K562 (cell line): ENCODE results near the gene PHF1. TPM values are rescaled to one million over a fixed set of nuclear protein-coding genes. Genes with fewer than 3 reads are reported as not detected.

ENCODE experiments used
- ARID1B ChIP-seq: fragments of 450-650 bp; IDR thresholded peaks from 2 replicates; pipeline ENCODE4 v1.6.1; 2016; ENCODE audit warnings: antibody characterized with exemption, mild to moderate bottlenecking, inconsistent platforms
- EGR1 ChIP-seq: fragments of 450-650 bp; conservative IDR thresholded peaks from 2 replicates; pipeline ENCODE4 v1.6.1; 2017; ENCODE audit warnings: mild to moderate bottlenecking
- FOXP1 ChIP-seq: sonication (generic); formaldehyde crosslinking; IDR thresholded peaks from 2 replicates; pipeline ENCODE4 v1.8.0; 2022; ENCODE audit warnings: mild to moderate bottlenecking, missing genetic modification reagents
- FOXP4 ChIP-seq: sonication (generic); formaldehyde crosslinking; IDR thresholded peaks from 2 replicates; pipeline ENCODE4 v1.8.0; 2022; ENCODE audit warnings: mild to moderate bottlenecking, missing genetic modification reagents, borderline replicate concordance
- GABPA ChIP-seq: fragments of 200-800 bp; sonication (Bioruptor generic); conservative IDR thresholded peaks from 2 replicates; pipeline ENCODE4 v1.6.1; 2016; ENCODE audit warnings: low read depth, missing genetic modification characterization, missing compliant biosample characterization
- PTTG1 ChIP-seq: fragments of 450-650 bp; IDR thresholded peaks from 2 replicates; pipeline ENCODE4 v1.6.1; 2016; ENCODE audit warnings: low read depth, mild to moderate bottlenecking, missing genetic modification characterization, missing compliant biosample characterization
- RFX1 ChIP-seq: fragments of 450-650 bp; IDR thresholded peaks from 2 replicates; pipeline ENCODE4 v1.6.1; 2016; ENCODE audit warnings: mild to moderate bottlenecking, moderate library complexity
- TEAD2 ChIP-seq: fragments of 450-650 bp; IDR thresholded peaks from 2 replicates; pipeline ENCODE4 v1.6.1; 2016; ENCODE audit warnings: missing genetic modification characterization, control low read depth, missing compliant biosample characterization
- ZBTB17 ChIP-seq: fragments of 450-650 bp; formaldehyde crosslinking; IDR thresholded peaks from 2 replicates; pipeline ENCODE4 v1.4.0; 2020; ENCODE audit warnings: mild to moderate bottlenecking
- ZC3H4 ChIP-seq: sonication (generic); formaldehyde crosslinking; IDR thresholded peaks from 2 replicates; pipeline ENCODE4 v1.9.0; 2021; ENCODE audit warnings: missing genetic modification reagents, borderline replicate concordance
- ZNF140 ChIP-seq: fragments of 250-450 bp; sonication (Bioruptor Pico); IDR thresholded peaks from 2 replicates; pipeline ENCODE4 v1.8.0; 2021; ENCODE audit warnings: moderate library complexity, mild to moderate bottlenecking, inconsistent platforms
- ZNF165 ChIP-seq: fragments of 250-450 bp; sonication (Bioruptor Pico); IDR thresholded peaks from 2 replicates; pipeline ENCODE4 v1.4.0; 2020; ENCODE audit warnings: borderline replicate concordance
- ZNF589 ChIP-seq: fragments of 200-800 bp; sonication (Bioruptor generic); IDR thresholded peaks from 2 replicates; pipeline ENCODE4 v1.6.1; 2016; ENCODE audit warnings: low read depth, missing genetic modification characterization, missing compliant biosample characterization
- ZNF717 ChIP-seq: fragments of 250-450 bp; sonication (Bioruptor Pico); IDR thresholded peaks from 2 replicates; pipeline ENCODE4 v1.5.0; 2021
- polyA plus RNA-seq, 8 experiments: library from polyadenylated mRNA; depleted of rRNA in 4 of 8; stranded (reverse) in 5 of 8; unstranded in 3 of 8; fragments of >200 nt; fragmentation: Nextera tagmentation in 2 of 8; fragmentation: Illumina TruSeq in 1 of 8; extraction: Ambion mirVana in 2 of 8; extraction: Trizol in 1 of 8; gene quantifications; 2 replicates each; pipeline versions ENCODE4 v1.2.1 to v1.2.3, GENCODE V29; 2011 to 2014; ENCODE audit warnings: inconsistent platforms in 1 of 8, missing spikeins in 1 of 8
- total RNA-seq, 7 experiments: library from RNA; depleted of rRNA in 6 of 7; stranded (reverse); fragments of >200 nt in 6 of 7; fragmentation: Illumina TruSeq in 2 of 7; extraction: Trizol in 2 of 7; gene quantifications; 2 replicates each; pipeline versions ENCODE4 v1.2.1 to v1.2.3, GENCODE V29; 2011 to 2021; ENCODE audit warnings: low replicate concordance in 1 of 7
- TF ChIP-seq, protein P1 (sequence below): fragments of 250-450 bp; sonication (Bioruptor Pico); IDR thresholded peaks from 2 replicates; pipeline ENCODE4 v1.5.0; 2020; ENCODE audit warnings: mild to moderate bottlenecking
- TF ChIP-seq, protein P2 (sequence below): fragments of 200-800 bp; sonication (Bioruptor generic); IDR thresholded peaks from 2 replicates; pipeline ENCODE4 v1.6.1; 2017; ENCODE audit warnings: missing genetic modification characterization, missing compliant biosample characterization
- TF ChIP-seq, protein P3 (sequence below): fragments of 150-350 bp; conservative IDR thresholded peaks from 2 replicates; pipeline ENCODE4 v1.6.1; 2014; ENCODE audit warnings: low read length
- TF ChIP-seq, protein P4 (sequence below): fragments of 250-450 bp; sonication (Bioruptor Pico); IDR thresholded peaks from 2 replicates; pipeline ENCODE4 v1.5.0; 2020; ENCODE audit warnings: mild to moderate bottlenecking, borderline replicate concordance

PHF1 gene
- total and polyA plus RNA-seq, 9 of the 15 experiments (the other 6 are each of a cell fraction or from before 2014, with no cell fraction given) = 3.7 to 64.2 (median 33.7) TPM

GRCh38 chr6:33428224-33428965 is 17.6 kb downstream of the PHF1 start (continued):
- peak; percentile 100 for TF ChIP-seq FOXP4 (CRISPR knock-in tag)
- TF ChIP-seq ZNF589 (CRISPR knock-in tag) = peak; percentile 80; the same call in 1 of the 2 replicates
- TF ChIP-seq FOXP1 (CRISPR knock-in tag) = peak; percentile 100
- no peak for TF ChIP-seq PTTG1 (tag)
- TF ChIP-seq, protein P1, sequence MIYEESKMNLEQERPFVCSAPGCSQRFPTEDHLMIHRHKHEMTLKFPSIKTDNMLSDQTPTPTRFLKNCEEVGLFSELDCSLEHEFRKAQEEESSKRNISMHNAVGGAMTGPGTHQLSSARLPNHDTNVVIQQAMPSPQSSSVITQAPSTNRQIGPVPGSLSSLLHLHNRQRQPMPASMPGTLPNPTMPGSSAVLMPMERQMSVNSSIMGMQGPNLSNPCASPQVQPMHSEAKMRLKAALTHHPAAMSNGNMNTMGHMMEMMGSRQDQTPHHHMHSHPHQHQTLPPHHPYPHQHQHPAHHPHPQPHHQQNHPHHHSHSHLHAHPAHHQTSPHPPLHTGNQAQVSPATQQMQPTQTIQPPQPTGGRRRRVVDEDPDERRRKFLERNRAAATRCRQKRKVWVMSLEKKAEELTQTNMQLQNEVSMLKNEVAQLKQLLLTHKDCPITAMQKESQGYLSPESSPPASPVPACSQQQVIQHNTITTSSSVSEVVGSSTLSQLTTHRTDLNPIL (CRISPR knock-in tag) = no peak
- TF ChIP-seq, protein P2, sequence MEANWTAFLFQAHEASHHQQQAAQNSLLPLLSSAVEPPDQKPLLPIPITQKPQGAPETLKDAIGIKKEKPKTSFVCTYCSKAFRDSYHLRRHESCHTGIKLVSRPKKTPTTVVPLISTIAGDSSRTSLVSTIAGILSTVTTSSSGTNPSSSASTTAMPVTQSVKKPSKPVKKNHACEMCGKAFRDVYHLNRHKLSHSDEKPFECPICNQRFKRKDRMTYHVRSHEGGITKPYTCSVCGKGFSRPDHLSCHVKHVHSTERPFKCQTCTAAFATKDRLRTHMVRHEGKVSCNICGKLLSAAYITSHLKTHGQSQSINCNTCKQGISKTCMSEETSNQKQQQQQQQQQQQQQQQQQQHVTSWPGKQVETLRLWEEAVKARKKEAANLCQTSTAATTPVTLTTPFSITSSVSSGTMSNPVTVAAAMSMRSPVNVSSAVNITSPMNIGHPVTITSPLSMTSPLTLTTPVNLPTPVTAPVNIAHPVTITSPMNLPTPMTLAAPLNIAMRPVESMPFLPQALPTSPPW (CRISPR knock-in tag) = peak; percentile 84
- no peak for TF ChIP-seq ZC3H4 (CRISPR knock-in tag)
- TF ChIP-seq ZBTB17 (CRISPR knock-in tag) = peak; percentile 70; the same call in 1 of the 2 replicates
- no peak; the same call in 1 of the 2 replicates for TF ChIP-seq GABPA (tag)
- TF ChIP-seq TEAD2 (tag) = no peak
- no peak for TF ChIP-seq RFX1
- TF ChIP-seq, protein P3, sequence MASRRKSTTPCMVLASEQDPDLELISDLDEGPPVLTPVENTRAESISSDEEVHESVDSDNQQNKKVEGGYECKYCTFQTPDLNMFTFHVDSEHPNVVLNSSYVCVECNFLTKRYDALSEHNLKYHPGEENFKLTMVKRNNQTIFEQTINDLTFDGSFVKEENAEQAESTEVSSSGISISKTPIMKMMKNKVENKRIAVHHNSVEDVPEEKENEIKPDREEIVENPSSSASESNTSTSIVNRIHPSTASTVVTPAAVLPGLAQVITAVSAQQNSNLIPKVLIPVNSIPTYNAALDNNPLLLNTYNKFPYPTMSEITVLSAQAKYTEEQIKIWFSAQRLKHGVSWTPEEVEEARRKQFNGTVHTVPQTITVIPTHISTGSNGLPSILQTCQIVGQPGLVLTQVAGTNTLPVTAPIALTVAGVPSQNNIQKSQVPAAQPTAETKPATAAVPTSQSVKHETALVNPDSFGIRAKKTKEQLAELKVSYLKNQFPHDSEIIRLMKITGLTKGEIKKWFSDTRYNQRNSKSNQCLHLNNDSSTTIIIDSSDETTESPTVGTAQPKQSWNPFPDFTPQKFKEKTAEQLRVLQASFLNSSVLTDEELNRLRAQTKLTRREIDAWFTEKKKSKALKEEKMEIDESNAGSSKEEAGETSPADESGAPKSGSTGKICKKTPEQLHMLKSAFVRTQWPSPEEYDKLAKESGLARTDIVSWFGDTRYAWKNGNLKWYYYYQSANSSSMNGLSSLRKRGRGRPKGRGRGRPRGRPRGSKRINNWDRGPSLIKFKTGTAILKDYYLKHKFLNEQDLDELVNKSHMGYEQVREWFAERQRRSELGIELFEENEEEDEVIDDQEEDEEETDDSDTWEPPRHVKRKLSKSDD = no peak
- peak; percentile 71 for TF ChIP-seq ARID1B
- TF ChIP-seq, protein P4, sequence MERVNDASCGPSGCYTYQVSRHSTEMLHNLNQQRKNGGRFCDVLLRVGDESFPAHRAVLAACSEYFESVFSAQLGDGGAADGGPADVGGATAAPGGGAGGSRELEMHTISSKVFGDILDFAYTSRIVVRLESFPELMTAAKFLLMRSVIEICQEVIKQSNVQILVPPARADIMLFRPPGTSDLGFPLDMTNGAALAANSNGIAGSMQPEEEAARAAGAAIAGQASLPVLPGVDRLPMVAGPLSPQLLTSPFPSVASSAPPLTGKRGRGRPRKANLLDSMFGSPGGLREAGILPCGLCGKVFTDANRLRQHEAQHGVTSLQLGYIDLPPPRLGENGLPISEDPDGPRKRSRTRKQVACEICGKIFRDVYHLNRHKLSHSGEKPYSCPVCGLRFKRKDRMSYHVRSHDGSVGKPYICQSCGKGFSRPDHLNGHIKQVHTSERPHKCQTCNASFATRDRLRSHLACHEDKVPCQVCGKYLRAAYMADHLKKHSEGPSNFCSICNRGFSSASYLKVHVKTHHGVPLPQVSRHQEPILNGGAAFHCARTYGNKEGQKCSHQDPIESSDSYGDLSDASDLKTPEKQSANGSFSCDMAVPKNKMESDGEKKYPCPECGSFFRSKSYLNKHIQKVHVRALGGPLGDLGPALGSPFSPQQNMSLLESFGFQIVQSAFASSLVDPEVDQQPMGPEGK = no peak
- TF ChIP-seq ZNF717 (CRISPR knock-in tag) = no peak
- TF ChIP-seq ZNF140 (CRISPR knock-in tag) = no peak
- TF ChIP-seq EGR1 = peak; percentile 82
- no peak for TF ChIP-seq ZNF165 (CRISPR knock-in tag)
